Vagina (tissue), 2 donors: Measurements from ENCODE around the gene RPL34.

Source experiments
- POLR2A ChIP-seq, 2 donors: fragments of 450-650 bp; IDR thresholded peaks; one replicate each; pipeline ENCODE4 v1.6.1; 2017; ENCODE audit warnings: antibody characterized with exemption in 2 of 2, mild to moderate bottlenecking in 2 of 2, moderate library complexity in 2 of 2
- TF ChIP-seq, protein P1 (sequence below), 3 experiments: fragments of 450-650 bp in 2 of 3; fragments of 200-600 bp in 1 of 3; sonication (generic) in 1 of 3; IDR thresholded peaks; one replicate each; pipeline ENCODE4 v1.5.1; 2017 to 2019; ENCODE audit warnings: antibody characterized with exemption in 3 of 3, mild to moderate bottlenecking in 2 of 3, moderate library complexity in 2 of 3

DNA sequence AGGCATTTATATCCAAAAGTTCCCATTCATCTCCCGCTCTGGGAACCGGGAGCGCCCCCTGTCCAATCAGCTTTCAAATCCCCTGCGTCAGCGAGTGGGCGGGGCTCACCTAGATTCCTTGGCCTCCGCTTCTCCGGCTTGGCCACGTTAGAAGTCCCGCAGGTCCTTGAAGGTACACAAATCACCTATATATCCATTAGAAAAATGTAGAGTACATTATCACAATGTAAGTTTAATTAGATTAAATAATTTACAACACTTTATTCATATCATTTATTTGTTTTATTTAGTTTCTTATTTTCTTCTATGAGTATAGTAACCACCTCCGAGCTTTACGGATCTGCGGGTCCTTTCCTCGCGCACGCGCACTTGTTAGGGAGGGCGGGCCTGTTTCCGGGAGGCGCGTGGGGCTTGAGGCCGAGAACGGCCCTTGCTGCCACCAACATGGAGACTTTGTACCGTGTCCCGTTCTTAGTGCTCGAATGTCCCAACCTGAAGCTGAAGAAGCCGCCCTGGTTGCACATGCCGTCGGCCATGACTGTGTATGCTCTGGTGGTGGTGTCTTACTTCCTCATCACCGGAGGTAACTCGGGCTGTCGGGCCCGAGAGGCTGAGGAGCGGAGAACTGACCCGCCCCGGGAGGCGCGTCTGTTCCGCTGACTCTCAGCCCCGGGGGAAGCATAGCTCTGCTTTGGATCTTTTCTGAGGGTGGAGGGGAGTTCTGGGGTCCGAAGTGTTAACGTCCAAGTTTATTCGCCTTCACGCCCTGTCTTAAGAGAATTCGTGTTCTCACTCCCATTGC is 30.0 kb downstream of the RPL34 start, which contains the start of gene OSTC:
- TF ChIP-seq, protein P1, sequence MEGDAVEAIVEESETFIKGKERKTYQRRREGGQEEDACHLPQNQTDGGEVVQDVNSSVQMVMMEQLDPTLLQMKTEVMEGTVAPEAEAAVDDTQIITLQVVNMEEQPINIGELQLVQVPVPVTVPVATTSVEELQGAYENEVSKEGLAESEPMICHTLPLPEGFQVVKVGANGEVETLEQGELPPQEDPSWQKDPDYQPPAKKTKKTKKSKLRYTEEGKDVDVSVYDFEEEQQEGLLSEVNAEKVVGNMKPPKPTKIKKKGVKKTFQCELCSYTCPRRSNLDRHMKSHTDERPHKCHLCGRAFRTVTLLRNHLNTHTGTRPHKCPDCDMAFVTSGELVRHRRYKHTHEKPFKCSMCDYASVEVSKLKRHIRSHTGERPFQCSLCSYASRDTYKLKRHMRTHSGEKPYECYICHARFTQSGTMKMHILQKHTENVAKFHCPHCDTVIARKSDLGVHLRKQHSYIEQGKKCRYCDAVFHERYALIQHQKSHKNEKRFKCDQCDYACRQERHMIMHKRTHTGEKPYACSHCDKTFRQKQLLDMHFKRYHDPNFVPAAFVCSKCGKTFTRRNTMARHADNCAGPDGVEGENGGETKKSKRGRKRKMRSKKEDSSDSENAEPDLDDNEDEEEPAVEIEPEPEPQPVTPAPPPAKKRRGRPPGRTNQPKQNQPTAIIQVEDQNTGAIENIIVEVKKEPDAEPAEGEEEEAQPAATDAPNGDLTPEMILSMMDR (IDR thresholded peaks at IDR 0.05) = no peak
- no peak for TF ChIP-seq POLR2A (IDR thresholded peaks at IDR 0.05)
